Measurements from ENCODE around the gene FBXW10.
A peak's percentile ranks its signal among the peaks of the same experiment; 100 is the strongest.
"Not testable (repeated sequence)": the region's sequence is repeated elsewhere in the genome, so short reads cannot be mapped to it uniquely, and the experiment has no call there.

Gene FBXW10, protein sequence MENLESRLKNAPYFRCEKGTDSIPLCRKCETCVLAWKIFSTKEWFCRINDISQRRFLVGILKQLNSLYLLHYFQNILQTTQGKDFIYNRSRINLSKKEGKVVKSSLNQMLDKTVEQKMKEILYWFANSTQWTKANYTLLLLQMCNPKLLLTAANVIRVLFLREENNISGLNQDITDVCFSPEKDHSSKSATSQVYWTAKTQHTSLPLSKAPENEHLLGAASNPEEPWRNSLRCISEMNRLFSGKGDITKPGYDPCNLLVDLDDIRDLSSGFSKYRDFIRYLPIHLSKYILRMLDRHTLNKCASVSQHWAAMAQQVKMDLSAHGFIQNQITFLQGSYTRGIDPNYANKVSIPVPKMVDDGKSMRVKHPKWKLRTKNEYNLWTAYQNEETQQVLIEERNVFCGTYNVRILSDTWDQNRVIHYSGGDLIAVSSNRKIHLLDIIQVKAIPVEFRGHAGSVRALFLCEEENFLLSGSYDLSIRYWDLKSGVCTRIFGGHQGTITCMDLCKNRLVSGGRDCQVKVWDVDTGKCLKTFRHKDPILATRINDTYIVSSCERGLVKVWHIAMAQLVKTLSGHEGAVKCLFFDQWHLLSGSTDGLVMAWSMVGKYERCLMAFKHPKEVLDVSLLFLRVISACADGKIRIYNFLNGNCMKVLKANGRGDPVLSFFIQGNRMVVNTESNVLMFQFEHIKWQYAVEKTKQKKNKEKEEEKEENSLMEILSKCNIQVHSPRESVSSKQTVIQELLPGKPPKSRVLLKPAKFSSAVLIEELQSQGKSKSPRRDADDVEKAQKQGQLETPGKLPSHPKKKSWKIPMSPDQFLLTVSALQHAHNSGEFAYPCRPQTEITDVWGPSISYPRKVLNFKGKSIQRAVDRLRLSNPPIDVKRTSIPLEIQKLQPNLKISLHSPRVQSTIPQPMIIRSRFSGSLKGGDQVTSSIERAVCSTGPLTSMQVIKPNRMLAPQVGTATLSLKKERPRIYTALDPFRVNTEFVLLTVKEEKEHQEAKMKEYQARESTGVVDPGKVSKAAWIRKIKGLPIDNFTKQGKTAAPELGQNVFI

DNA sequence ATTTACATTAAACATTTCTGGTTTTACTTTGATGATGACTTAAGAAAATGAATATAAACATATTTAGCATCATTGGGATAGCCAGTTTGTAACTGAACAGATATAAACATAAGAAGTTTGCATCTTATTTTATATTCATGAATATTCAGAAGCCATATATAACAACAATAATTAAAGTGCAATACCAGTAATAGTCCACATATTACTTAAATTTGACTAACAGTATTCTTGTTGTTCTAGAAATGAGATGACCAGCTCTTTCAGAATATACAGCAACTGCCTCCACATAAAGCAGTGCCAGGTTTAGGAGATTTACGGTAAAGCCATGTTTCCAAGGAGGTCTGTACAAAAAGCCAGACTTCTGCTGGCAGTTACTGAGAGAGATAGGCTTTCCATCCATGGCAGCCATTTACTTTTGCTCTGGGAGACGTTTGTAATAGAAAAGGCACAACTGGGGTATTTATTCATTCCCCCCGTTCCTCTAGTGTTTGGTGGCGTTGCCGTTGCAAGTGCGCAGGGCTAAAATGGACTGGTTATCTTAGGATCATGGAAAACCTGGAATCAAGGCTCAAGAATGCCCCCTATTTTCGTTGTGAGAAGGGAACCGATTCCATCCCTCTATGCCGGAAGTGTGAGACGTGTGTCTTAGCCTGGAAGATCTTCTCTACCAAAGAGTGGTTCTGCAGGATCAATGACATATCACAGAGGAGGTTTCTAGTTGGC, at the start of gene FBXW10:
Gene FBXW10 (plus strand): TSS at position 356 of the 723 bp plus-strand sequence. CDS start 191 bp downstream, at position 547.
- DNase-seq (ENCODE audit: low read depth); H3K4me3 ChIP-seq (ENCODE audit: low read length): not testable (repeated sequence)

DNA sequence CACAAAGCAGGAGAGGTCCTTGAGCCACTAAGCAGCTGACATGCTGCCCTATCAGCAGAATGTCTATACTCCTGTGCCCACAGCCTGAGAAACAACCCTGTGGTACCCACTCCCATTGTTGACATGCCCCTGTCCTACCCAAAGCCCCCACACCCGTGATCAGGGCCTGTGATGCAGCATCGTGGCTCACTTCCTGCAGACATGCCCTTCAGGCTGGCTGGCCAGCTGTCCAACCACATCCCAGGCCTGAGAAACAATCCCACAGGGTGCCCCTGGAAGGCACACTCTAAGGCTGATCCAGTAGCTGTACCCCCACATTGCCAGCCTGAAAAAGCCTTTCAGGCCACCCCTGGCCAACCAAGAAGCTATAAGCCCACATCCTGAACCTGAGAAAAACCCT, 48.7 kb upstream of the FBXW10 start:
- not testable (repeated sequence) for H3K4me3 ChIP-seq (ENCODE audit: low read length); DNase-seq (ENCODE audit: low read depth)

DNA sequence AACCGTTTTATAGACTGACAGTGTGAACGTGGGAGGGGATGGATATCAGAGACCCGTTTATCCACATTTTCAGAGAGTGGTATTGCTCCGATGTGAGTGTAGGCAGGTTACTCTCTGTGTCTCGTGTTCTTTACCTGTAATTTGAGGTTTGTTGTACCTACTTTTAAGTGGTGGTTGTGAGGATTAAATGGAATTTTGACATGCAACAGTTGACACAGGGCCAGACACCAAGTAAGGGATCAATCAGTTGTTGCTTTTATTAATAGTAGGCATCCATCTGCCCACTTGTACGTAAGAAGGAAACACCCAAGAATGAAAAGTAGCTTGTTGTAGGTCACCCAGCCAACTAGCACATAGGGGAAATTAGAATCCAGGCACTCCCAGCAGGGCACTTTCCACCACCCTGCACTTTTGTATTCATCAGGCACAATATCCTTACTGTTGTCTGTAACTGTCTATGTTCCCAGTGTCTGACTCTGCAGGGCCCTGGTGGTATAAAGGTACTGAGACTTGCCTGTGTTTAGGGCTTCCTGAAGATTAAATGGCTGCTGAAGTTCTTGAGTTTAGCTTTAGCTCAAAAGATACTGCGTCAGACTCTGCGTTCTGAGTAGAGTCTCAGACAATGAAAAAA, 45.3 kb upstream of the FBXW10 start:
- not testable (repeated sequence) for DNase-seq (ENCODE audit: low read depth)
- H3K4me3 ChIP-seq (ENCODE audit: low read length): peak overlapping the region; percentile 66

DNA sequence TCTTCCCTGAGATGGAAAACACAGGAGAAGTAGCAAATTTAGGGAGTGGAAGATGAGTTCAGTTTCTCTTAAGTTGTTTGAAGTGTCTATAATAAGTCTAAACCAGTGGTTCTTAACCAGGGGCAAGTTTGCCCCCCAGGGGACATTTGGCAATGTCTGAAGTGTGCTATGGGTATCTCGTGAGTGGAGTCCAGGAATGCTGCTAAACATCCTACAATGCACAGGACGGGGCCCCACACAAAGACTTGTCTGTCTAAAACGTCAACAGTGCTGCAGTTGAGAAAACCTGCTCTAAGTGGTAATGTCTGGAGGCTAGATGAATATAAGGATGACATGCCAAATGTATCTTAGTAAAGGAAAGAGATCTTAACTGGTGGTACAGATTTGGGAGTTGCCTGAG, 37.9 kb upstream of the FBXW10 start:
- not testable (repeated sequence) for H3K4me3 ChIP-seq (ENCODE audit: low read length); DNase-seq (ENCODE audit: low read depth)

DNA sequence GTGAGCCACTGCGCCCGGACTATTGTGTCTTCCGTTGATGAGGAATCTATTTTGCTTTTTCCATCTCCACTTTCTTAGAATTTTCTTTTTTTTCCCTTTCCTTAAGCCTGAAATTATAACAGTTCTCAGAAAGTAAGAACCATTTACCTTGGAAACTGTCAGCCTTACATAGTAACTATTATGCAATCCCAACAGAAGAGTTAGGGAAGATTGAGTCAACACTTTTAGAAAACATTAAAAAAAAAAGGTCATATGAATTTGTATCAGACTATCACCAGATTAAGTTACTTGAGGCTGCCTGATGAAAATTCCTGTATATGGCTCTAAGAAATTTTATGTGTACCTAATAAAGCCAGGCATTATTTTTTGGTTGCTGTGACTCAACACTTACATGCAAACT, 35.6 kb upstream of the FBXW10 start:
- not testable (repeated sequence) for DNase-seq (ENCODE audit: low read depth); H3K4me3 ChIP-seq (ENCODE audit: low read length)

DNA sequence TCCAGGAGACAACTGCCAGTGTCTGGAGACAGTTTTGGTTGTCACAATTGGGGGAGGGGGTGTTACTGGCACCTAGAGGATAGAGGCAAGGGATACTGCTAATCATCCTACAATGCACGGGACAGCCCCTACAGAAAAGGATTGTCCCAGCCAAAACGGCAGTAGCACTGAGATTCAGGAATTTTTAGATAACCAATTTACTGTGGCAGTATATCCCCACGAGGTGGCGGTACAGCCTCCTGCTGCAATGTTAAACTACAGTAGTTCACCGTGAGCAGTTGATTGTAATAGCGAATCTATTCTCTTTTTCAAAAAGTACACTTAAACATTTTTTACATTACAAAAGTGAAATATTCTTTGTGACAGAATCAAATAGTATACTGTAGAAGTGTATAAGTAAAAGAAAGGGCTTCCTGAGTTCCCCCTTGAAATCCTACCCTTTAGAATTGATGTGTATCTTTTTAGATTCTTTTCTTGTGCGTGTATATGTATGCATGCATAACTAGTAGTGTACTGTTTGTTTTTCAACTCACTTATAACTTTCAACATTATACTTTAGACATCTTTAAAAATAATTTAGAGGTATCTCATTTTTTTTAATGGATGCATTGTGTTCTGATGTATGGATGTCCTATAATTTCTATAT, 31.4 kb upstream of the FBXW10 start:
- DNase-seq (ENCODE audit: low read depth): peak; percentile 55
- H3K4me3 ChIP-seq (ENCODE audit: low read length): not testable (repeated sequence)
- TF ChIP-seq, protein P1, sequence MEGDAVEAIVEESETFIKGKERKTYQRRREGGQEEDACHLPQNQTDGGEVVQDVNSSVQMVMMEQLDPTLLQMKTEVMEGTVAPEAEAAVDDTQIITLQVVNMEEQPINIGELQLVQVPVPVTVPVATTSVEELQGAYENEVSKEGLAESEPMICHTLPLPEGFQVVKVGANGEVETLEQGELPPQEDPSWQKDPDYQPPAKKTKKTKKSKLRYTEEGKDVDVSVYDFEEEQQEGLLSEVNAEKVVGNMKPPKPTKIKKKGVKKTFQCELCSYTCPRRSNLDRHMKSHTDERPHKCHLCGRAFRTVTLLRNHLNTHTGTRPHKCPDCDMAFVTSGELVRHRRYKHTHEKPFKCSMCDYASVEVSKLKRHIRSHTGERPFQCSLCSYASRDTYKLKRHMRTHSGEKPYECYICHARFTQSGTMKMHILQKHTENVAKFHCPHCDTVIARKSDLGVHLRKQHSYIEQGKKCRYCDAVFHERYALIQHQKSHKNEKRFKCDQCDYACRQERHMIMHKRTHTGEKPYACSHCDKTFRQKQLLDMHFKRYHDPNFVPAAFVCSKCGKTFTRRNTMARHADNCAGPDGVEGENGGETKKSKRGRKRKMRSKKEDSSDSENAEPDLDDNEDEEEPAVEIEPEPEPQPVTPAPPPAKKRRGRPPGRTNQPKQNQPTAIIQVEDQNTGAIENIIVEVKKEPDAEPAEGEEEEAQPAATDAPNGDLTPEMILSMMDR (conservative IDR thresholded peaks at IDR 0.05; ENCODE audit: low read length): peak; percentile 51

DNA sequence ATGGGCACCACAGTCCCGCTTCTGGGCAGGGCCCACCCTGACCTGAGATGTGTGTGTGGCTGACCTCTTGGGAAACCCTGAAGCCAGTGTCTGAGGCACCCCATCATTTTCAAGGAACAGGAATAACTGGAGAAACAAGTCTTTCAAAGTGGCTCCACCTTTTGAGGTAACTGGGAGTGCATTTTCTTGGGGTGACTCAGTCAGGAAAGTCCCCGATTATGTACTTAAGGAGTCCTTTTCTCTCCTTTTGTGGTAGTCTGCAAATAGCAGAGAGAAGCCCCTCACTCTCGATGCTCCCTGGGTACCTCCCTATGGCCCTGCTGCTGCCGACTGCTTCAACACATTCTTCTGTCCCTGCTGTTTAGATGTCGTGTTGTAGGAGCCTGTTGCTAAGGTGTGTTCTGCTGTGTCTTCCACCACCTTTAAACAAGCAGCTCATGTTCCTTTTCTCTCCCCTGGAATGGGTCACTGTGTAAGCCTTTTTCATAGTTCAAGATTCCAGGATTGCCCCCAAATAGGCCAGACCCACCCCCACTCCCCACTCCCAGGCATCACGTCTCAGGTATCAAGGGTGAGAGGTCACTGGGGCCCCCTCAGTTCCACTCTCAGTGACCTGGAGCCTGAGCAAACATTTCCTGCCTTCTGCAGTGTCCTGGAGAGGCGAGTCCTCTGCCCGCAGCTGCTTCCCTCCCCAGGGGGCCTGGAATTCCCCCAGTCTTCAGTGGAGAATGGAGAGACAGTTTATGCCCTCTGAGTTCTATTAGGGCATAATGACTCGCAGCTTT, 25.0 kb upstream of the FBXW10 start:
- not testable (repeated sequence) for DNase-seq (ENCODE audit: low read depth); H3K4me3 ChIP-seq (ENCODE audit: low read length)

DNA sequence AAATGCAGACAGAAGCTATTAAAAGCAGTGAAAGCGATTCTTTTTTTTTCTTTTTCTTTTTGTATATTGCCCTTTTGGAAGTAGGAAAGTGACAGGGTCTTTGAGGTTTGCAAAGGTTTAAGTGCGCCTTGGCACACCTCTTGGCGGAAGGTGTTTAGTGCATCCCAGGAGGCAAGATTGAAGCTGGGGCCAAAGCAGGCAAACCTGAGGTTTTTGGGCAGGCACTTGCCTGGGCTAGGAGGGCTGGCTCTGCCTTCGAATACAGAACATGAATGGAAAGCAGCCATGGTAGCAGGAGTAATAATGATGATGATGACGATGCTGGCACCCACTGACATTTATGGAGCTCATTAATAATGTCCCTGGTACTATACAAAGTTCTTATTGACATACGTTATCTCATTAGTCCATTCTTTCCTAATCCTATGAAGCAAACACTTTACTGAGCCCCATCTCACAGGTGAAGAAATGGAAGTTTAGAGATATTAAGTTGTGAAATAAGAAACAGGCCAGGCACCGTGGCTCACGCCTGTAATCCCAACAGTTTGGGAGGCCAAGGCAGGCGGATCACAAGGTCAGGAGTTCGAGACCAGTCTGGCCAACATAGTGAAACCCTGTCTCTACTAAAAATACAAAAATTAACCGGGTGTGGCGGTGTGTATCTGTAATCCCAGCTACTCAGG, 24.3 kb upstream of the FBXW10 start:
- DNase-seq (ENCODE audit: low read depth); H3K4me3 ChIP-seq (ENCODE audit: low read length): not testable (repeated sequence)

DNA sequence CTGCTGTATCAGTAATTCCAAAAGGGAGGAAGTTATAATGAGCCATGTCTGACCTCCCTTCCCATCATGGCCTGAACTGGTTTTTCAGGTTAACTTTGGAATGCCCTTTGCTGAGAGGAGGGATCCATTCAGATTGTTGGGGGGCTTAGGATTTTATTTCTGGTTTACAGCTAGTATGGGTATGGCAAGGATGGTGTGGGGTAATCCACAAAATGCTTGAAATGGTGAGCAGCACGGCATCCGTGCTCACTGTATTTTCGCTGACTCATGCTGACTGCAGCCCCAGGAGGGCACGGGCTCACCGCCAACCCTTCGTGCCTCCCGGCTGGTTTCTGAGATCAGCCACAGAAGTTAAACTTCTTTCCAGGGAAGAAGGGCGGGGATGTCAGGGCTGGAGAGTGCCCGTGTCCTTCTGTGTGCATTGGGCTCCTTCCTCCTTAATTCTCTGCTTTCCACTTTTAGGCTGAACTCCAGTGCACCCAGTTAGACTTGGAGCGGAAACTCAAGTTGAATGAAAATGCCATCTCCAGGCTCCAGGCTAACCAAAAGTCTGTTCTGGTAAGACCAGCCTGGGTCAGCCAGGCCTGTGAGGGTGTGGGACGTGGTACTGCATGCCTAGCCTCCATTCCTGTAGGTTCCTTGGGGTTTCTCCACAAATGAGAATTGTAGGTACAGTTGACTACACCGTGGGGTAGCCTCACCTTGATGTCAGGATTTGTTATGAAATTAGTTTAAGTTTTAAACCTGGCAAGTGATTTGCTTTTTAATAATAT, 21.9 kb upstream of the FBXW10 start:
- peak overlapping the region; percentile 37; the same call in 1 of the 2 replicates for H3K4me3 ChIP-seq (ENCODE audit: low read length)
- not testable (repeated sequence) for DNase-seq (ENCODE audit: low read depth)

DNA sequence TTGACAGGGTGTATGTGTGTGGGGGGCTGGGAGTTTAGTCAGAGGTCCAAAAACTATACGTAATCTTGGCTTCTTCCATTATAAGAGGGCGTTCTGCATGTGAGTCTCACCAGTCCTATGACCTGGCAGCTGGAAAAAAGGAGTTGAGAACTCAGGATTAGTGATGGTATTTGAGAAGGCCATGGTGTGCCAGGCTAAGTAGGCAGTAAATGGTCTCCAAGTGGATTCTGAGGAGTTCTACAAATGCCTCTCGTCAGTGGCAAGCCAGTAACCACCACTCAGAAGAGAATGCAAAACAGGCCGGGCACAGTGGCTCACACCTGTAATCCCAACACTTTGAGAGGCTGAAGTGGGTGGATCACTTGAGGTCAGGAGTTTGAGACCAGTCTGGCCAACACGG, 21.2 kb upstream of the FBXW10 start:
- not testable (repeated sequence) for DNase-seq (ENCODE audit: low read depth)
- peak overlapping the region; percentile 39 for H3K4me3 ChIP-seq (ENCODE audit: low read length)

DNA sequence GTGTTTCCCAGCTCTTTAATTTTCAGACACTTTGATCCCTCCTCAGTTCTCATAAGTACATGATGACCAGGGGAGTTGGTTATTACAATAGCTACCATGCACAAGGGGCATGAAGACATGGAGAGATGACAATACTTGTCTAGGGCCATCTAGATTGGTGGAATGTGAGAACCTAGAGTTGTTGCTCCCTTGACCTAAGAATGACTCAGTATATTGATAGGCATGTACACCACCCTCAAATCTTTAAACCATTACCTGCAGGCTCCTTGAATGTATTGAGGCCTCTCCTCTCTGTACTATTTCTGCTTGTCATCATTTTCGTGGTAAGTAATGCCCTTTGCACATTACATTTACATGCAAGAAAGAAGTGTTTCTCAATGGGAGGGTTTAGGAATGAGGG, 20.3 kb upstream of the FBXW10 start:
- peak; percentile 2 for DNase-seq (ENCODE audit: low read depth)
- not testable (repeated sequence) for H3K4me3 ChIP-seq (ENCODE audit: low read length)

DNA sequence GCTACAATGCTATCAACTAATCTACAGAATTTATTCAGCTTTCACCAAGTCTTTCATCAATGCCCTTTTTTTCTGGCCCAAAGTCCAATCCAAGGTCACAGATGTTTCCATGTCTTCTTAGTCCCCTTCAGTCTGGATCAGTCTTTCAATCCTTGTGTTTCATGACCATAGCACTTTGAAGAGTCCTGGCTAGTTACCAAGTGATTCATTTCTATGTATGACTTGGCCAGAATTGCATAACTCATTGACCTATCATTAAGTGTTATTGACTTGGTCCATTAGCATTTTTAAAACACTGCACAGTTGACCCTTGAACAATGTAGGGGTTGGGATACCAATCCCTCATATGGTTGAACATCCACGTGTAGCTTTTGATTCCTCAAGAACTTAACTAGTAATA, 11.4 kb upstream of the FBXW10 start:
- H3K4me3 ChIP-seq (ENCODE audit: low read length); DNase-seq (ENCODE audit: low read depth): not testable (repeated sequence)

DNA sequence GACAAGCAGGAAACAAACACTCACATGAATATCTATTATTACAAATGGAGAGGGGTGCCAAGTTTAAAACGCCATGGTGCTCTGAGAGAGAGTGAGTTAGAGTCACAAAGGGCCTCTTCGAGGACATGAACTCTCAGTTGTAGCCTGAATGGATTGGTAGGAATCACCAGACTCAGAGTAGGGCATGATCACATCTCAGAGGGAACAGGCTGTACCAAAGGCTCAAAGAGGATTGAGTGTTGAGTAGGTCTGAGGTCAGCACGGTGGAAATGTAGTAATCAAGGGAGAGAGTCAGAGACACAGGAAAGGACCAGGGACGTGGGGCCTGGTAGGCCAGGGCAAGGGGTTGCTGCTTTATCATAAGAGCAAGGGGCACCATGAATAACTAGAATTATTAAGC, 10.5 kb upstream of the FBXW10 start:
- H3K4me3 ChIP-seq (ENCODE audit: low read length); DNase-seq (ENCODE audit: low read depth): not testable (repeated sequence)

DNA sequence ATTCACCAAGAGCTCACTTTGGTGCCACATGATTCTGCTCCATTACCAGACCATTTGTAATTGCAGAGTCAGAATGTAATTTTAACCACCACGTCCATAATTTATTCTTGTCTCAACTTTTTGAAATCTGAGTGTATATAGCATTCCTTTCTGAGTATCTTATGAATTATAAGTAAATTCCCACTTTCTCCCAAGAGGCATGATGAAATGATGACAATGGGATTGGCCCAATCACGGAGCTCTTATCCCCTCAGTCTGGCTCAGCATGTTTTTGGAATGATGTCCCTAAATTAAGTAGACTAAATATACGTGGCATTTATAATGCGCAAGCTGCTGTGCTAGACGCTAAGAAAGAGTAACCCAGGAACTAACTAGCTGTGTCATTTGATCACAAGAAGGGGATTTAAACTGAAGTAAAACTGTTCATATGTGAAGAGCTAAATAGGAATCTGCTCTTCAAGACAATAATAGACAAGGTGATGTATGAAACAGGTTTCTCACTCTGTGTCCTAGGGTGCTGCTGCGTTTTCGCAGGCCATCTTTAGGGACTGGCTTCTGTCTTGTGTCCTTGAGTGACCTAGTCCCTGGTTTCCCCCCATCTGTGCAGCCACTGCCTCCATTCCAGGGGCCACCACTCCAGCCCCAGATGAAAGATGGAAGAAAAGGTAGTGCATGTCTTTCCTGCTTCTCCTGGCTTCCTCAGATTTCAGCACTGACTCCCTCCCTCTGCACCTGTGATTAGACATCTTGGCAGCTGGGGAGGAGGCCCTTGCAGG, 4.0 kb upstream of the FBXW10 start:
- peak; percentile 54 for DNase-seq (ENCODE audit: low read depth)
- H3K4me3 ChIP-seq (ENCODE audit: low read length): not testable (repeated sequence)
